G401 (cell line): Measurements from ENCODE around the gene DDX50. TPM values are rescaled to one million over a fixed set of nuclear protein-coding genes. Genes with fewer than 3 reads are reported as not detected.
A peak's percentile ranks its signal among the peaks of the same experiment; 100 is the strongest.
"Not testable (repeated sequence)": the region's sequence is repeated elsewhere in the genome, so short reads cannot be mapped to it uniquely, and the experiment has no call there.

Experiments
- DNase-seq: peaks from one replicate; pipeline ENCODE4 v3.0.0-alpha.2; 2015; ENCODE audit warnings: low spot score
- in situ Hi-C: cut with HindIII; loops from 2 replicates; pipeline ENCODE4 v1.10.0; 2016; ENCODE audit warnings: low sequenced_read_pairs, mixed read lengths
- total RNA-seq: library from RNA; depleted of rRNA; stranded (reverse); fragments of >200 nt; shearing (Covaris generic); gene quantifications from 2 replicates; pipeline ENCODE4 v1.2.3, GENCODE V29; 2014; rRNA removed

DDX50 gene
- total RNA-seq, 1 experiment from 2014 or later, result 32.8 TPM

DNA sequence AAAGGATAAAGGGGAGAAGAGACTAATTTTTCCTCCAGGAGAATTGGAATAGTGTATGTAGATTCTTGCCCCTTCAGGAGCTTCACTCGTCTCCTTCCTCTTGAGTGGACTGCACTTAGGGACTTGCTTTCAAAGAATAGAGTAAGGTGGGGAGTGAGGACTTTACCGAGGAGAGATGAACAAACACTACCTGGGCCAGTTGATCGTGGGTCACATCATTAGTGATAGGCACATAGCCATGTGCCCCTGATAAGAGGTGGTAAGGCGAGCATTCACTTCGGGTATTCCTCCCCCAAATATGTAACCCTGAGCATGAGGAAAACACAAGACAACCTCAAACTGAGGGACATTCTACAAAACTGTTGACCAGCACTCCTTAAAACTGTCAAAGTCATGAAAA lies 72.9 kb downstream of the DDX50 start:
- in situ Hi-C loops, result no loop called here

GRCh38 chr10:68975936-68976473 lies 74.9 kb downstream of the DDX50 start:
- in situ Hi-C loops, DNase-seq: not testable (repeated sequence)

More for the DNA sequence above, 72.9 kb downstream of the DDX50 start:
- DNase-seq, result no peak

- DNase-seq, in situ Hi-C loops: not testable (repeated sequence)
These were observed 78.6 kb downstream of the DDX50 start for GRCh38 chr10:68979738-68980137.

DNA sequence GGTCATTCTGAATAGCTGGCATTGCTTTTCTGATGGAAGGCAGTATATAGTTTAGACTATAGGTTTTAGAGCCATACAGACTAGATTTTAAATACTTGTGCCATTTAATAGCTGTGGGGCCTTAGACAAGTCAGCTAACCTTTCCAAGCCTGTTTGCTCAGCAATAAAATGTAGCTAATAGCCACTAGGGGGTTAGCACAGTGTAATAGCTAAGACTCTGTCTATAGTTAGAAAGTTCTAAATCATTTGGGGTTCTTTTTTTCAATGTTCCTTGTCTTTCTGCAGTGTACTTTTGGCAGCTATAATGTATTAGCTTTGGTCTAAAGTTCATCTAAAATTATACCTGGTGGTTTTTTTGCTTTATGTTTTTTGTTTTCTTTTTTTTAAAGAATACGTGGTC lies 80.0 kb downstream of the DDX50 start:
- no peak for DNase-seq
- in situ Hi-C loops, result no loop called here

DNA sequence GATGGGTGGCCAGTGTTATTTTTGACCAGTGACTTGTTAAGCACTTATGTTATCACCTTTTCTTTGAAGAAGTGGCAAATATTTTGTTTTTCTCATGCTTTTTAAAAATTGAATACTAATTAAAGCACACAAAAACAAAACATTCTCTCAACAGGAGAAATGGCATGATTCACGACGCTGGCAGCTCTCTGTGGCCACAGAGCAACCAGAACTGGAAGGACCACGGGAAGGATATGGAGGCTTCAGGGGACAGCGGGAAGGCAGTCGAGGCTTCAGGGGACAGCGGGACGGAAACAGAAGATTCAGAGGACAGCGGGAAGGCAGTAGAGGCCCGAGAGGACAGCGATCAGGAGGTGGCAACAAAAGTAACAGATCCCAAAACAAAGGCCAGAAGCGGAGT lies 81.3 kb downstream of the DDX50 start:
- in situ Hi-C loops, result no loop called here
- DNase-seq, result no peak

- no peak for DNase-seq
- in situ Hi-C loops, result no loop called here
These were observed 86.5 kb downstream of the DDX50 start for GRCh38 chr10:68987611-68988010.

DNA sequence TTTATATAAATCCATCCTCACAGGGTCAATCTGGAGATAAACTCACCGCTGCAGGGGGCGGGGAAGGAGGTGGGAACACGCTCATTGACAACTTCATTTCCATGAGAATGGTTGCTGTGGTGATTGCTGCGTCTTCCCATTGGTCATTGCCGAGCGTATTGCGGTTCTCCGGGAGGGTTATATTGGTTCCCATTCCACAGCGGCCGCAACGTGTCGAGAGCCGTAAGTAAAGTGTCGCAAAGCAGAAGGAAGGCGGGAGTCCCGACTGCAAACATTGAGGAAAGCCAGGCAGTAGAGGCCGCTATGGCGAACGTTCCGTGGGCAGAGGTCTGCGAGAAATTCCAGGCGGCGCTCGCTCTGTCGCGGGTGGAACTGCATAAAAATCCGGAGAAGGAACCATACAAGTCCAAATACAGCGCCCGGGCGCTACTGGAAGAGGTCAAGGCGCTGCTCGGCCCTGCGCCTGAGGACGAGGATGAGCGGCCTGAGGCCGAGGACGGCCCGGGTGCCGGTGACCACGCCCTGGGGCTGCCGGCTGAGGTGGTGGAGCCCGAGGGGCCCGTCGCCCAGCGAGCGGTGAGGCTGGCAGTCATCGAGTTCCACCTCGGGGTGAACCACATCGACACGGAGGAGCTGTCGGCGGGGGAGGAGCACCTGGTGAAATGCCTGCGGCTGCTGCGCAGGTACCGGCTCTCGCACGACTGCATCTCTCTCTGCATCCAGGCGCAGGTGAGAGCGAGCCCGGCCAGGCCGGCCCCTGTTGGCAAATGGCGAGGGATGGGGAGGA lies 87.6 kb downstream of the DDX50 start, which contains the start of gene KIFBP:
KIFBP (plus strand) TSS at position 274 of the 787 bp plus-strand sequence; CDS start at position 304, 30 bp downstream.
- in situ Hi-C loops, result no loop called here
- DNase-seq, result peak; percentile 99

DNA sequence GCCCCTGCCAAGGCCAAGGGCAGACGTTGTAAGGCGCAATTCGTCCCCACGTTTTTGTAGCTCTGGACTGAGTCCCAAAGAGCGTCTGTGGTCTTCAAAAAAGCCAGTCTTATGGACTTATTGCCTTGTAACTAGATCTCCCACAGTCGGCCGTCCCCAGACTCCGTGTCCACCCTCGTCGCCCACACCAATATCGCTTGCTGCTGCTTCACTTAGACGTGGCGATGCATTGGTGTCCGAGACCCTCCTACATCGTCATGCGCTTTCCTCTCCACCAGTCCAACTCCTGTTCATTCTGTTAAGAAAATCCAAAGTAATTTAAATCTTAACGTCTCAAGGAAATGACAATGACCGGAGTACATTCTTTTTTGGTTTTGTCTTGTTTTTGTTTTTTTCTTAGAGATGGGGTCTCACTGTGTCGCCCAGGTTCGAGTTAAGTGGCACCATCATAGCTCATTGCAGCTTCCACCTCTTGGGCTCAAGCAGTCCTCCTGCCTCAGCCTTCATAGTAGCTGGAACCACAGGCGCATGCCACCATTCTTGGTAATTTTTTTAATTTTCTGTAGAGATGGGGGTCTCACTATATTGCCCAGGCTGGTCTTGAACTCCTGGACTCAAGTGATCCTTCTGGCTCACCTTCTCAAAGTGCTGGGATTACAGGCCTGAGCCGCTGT lies 88.3 kb downstream of the DDX50 start:
- in situ Hi-C loops, result no loop called here
- DNase-seq, result no peak

GRCh38 chr10:68992636-68993440 lies 91.7 kb downstream of the DDX50 start:
- peak; percentile 11 for DNase-seq
- in situ Hi-C loops, result no loop called here

Other genes with a start within 250 kb of the DDX50 start
- 26.6 and 42.9 TPM in 2 replicates for gene CCAR1, start 180.1 kb upstream of the DDX50 start, total RNA-seq
- 1.5 and 2.0 TPM in 2 replicates for gene STOX1, start 73.8 kb upstream of the DDX50 start, total RNA-seq
- gene DDX21, start 54.9 kb downstream of the DDX50 start, total RNA-seq, result 51.8 and 80.4 TPM in 2 replicates
- gene KIFBP, start 87.5 kb downstream of the DDX50 start, total RNA-seq, result 23.6 and 35.4 TPM in 2 replicates
- gene SRGN, start 186.8 kb downstream of the DDX50 start, total RNA-seq, result 0.34 and 0.43 TPM in 2 replicates
- gene VPS26A, start 222.9 kb downstream of the DDX50 start, total RNA-seq, result 23.9 and 29.7 TPM in 2 replicates